ENCODE data around the gene CCND1.
"Not testable (repeated sequence)": the region's sequence is repeated elsewhere in the genome, so short reads cannot be mapped to it uniquely, and the experiment has no call there.

Gene CCND1

GRCh38 chr11:69691463-69691862 lies 50.5 kb downstream of the CCND1 start:
- no peak for DNase-seq (ENCODE audit: low spot score)

GRCh38 chr11:69692422-69692821 lies 51.5 kb downstream of the CCND1 start:
- no peak for DNase-seq (ENCODE audit: low spot score)

- no peak for DNase-seq (ENCODE audit: low spot score)
Observed at GRCh38 chr11:69694781-69695180, 53.8 kb downstream of the CCND1 start.

DNA sequence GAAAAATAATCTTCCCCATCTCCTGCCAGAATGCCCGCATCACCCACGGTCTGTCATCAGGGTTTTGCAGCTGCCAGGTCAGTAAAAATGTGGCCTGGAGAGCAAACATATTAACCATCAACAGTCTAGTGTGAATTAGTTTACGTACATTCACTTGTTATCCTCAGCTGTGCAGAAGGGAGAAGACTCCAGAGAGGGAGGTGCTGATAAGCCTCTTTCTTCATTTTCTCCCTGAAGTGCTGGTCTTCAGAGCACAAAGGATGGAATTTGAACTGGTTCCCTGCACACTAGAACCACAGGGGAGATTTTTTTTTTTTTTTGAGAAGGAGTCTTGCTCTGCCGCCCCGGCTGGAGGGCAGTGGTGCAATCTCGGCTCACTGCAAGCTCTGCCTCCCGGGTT lies 54.6 kb downstream of the CCND1 start:
- no peak for DNase-seq (ENCODE audit: low spot score)

DNA sequence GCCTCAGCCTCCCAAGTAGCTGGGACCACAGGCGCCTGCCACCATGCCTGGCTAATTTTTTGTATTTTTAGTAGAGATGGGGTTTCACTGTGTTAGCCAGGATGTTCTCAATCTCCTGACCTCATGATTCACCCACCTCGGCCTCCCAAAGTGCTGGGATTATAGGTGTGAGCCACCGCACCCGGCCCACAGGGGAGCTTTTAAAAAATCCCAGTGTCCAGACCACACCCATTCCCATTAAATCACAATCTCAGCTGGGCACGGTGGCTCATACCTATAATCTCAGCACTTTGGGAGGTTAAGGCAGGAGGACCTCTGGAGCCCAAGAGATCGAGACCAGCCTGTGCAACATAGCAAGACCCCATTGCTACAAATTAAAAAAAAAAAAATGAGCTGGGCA lies 55.0 kb downstream of the CCND1 start:
- DNase-seq (ENCODE audit: low spot score): not testable (repeated sequence)

GRCh38 chr11:69696749-69697468 lies 56.0 kb downstream of the CCND1 start:
- DNase-seq (ENCODE audit: low spot score): no peak

GRCh38 chr11:69697469-69697843 lies 56.5 kb downstream of the CCND1 start:
- no peak for DNase-seq (ENCODE audit: low spot score)

GRCh38 chr11:69697861-69698260 lies 56.9 kb downstream of the CCND1 start:
- no peak for DNase-seq (ENCODE audit: low spot score)

GRCh38 chr11:69698362-69698761 lies 57.4 kb downstream of the CCND1 start:
- no peak for DNase-seq (ENCODE audit: low spot score)

- peak; percentile 40 for DNase-seq (ENCODE audit: low spot score)
Observed at GRCh38 chr11:69699213-69699612, 58.3 kb downstream of the CCND1 start.

DNA sequence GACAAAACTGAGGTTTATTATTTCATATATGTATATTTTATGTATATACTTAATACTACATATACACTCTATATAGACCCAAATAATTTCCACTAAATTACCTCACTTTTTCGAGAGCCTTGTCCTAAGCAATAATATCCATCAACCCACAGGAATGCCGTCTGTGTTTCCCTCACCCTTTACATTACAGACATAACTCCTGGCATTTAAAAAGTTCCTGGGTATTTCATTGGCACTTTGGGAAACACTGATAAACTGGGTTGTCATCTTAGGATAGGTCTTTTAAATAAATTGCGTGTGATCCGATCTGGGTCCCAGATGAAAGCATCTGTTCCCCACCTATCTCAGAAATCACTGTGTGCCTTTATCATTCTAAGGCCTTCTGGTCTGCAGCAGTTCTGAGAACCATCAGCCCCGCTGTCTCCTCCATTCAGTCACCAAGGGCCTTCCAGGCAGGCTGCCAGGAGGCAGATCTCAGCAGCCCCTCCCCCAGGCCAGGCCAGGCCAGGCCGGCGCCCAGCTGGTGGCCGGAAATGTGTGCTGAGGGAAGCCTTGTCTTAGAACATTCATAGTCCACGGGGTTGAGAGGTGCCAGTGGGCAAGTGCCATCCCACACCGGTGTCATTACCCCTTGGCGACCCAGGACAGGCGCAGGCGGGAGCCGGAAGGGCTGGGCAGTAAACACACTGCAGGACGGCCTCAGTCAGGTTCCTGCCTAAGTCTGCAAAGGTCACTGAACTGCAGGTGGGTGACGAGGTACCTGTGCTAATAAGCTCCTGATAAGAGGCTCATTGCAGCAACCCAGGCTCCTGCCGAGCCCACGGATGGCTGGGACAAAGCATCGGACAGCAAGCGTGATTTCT lies 59.6 kb downstream of the CCND1 start:
- peak; percentile 86 for DNase-seq (ENCODE audit: low spot score)

GRCh38 chr11:69702239-69702691 lies 61.3 kb downstream of the CCND1 start:
- DNase-seq (ENCODE audit: low spot score): no peak

- DNase-seq (ENCODE audit: low spot score): no peak
Observed at GRCh38 chr11:69702769-69703452, 62.0 kb downstream of the CCND1 start.

DNA sequence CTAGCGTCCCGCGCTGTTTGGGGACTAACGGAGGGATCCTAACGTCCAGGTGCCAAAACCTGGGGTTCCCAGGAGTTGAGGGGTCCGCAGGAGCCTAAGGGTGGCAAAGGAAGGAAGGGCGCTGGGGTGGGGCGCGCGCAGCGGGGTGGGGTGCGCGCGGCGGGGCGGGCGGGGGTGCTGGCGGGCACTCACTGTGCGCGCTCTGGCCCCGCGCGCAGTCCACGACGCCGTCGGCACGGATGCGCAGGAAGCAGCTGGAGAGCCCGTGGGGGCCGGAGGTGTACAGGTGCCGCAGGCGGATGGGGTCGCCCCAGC lies 62.5 kb downstream of the CCND1 start:
- DNase-seq (ENCODE audit: low spot score): no peak
